ENCODE data around the gene PELI1. TPM values are rescaled to one million over a fixed set of nuclear protein-coding genes. Genes with fewer than 3 reads are reported as not detected.

Gene PELI1
- total RNA-seq, 1 donor from 2014 or later = 21.6 TPM

DNA sequence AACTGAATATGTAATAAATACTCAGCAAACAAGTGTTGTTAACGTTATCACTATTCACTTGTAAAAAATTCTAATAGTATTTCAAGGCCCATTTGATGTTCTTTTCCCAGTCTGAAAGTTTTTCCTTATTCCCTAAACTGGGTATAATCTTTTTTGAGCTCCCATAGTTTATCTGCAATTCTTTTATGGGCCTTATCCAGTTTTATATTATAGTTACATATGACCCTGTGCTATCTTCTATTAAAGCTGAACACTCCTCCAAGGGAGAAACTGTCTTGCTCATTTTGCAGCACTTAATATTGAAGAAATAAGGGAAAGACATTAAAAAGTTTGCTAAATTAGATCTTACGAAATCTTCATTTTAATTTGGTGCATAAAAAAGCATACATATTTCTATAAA lies 13.9 kb downstream of the PELI1 start:
- Mint-ChIP-seq H3K9me3 (no peaks in the 10 kb centered on the region), H3K27me3 (ENCODE audit: low read depth) (no peaks in the 10 kb centered on the region), H3K4me3 (ENCODE audit: low read depth) (no peak overlapping the region), H3K27ac (peak overlapping the region; percentile 62), H3K4me1 (ENCODE audit: low read depth) (peaks cover 65% of the 10 kb centered on the region), H3K36me3 (ENCODE audit: low read depth) (peaks cover 37% of the 10 kb centered on the region)
- intact Hi-C loops (cut with micrococcal nuclease) = no loop called here
- DNase-seq (ENCODE audit: low spot score) = no peak

- Mint-ChIP-seq H3K9me3 (no peaks in the 10 kb centered on the region), H3K4me1 (ENCODE audit: low read depth) (peaks cover 59% of the 10 kb centered on the region), H3K36me3 (ENCODE audit: low read depth) (peaks cover 41% of the 10 kb centered on the region), H3K27me3 (ENCODE audit: low read depth) (no peaks in the 10 kb centered on the region), H3K27ac (peak overlapping the region; percentile 76), H3K4me3 (ENCODE audit: low read depth) (no peak overlapping the region)
- intact Hi-C loops (cut with micrococcal nuclease) = loop anchor here (1.0 to 2.0 kb wide), 3 partner anchors 14 to 28 kb away; no protein-coding TSS in a partner anchor
- no peak for DNase-seq (ENCODE audit: low spot score)
Measured at GRCh38 chr2:64128943-64129391, 15.3 kb downstream of the PELI1 start.

GRCh38 chr2:64128406-64128805 lies 15.8 kb downstream of the PELI1 start:
- DNase-seq (ENCODE audit: low spot score) = no peak
- Mint-ChIP-seq H3K27ac (peak overlapping the region; percentile 76), H3K36me3 (ENCODE audit: low read depth) (peaks cover 46% of the 10 kb centered on the region), H3K27me3 (ENCODE audit: low read depth) (no peaks in the 10 kb centered on the region), H3K4me1 (ENCODE audit: low read depth) (peaks cover 55% of the 10 kb centered on the region), H3K9me3 (no peaks in the 10 kb centered on the region), H3K4me3 (ENCODE audit: low read depth) (no peak overlapping the region)
- intact Hi-C loops (cut with micrococcal nuclease) = loop anchor here (2.0 kb wide), 1 partner anchor 14 kb away; no protein-coding TSS in a partner anchor

DNA sequence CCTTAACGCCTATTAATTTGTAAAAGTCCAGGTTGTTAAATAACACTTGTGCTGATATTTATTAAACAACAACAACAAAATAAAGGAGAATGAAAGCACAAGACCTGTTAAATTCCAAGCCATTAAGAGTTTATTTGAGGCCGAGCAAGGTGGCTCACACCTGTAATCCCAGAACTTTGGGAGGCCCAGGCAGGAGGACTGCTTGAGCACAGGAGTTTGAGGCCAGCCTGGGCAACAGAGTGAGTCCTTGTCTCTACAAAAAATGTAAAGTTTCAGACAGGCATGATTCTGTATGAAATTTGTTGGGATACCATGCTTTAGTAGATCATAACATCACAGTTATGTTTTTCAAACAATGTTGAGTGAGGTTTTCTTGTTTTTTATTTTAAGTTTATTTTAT lies 17.1 kb downstream of the PELI1 start:
- intact Hi-C loops (cut with micrococcal nuclease) = no loop called here
- DNase-seq (ENCODE audit: low spot score) = no peak
- H3K4me1 Mint-ChIP-seq (ENCODE audit: low read depth) = peaks cover 47% of the 10 kb centered on the region
- peak overlapping the region; percentile 48 for H3K27ac Mint-ChIP-seq
- no peaks in the 10 kb centered on the region for H3K27me3 Mint-ChIP-seq (ENCODE audit: low read depth)
- no peak overlapping the region for H3K4me3 Mint-ChIP-seq (ENCODE audit: low read depth)
- H3K36me3 Mint-ChIP-seq (ENCODE audit: low read depth) = peaks cover 42% of the 10 kb centered on the region
- H3K9me3 Mint-ChIP-seq = no peaks in the 10 kb centered on the region

DNA sequence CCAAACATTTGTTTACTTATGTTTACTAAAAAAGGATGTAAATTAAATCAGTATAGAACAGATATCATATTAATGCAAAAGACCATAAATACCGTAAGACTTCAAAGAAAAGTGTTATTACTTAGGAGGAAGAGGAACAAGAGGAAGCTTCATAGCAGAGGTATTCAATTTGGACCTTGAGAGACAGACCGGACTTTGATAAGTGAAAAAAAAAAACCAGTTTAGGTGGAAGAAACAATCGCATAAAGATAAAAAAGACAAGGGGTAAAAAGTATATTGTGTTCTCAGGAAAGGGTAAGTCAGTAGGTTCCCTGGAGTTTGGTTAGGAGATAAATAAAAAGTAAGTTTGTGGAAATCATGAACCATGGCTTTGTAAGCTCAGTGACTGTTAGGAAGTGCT lies 17.6 kb downstream of the PELI1 start:
- intact Hi-C loops (cut with micrococcal nuclease) = no loop called here
- DNase-seq (ENCODE audit: low spot score) = no peak
- H3K9me3 Mint-ChIP-seq = no peaks in the 10 kb centered on the region
- H3K27me3 Mint-ChIP-seq (ENCODE audit: low read depth) = no peaks in the 10 kb centered on the region
- H3K27ac Mint-ChIP-seq = no peak overlapping the region
- peaks cover 39% of the 10 kb centered on the region for H3K36me3 Mint-ChIP-seq (ENCODE audit: low read depth)
- H3K4me1 Mint-ChIP-seq (ENCODE audit: low read depth) = peaks cover 42% of the 10 kb centered on the region
- no peak overlapping the region for H3K4me3 Mint-ChIP-seq (ENCODE audit: low read depth)

DNA sequence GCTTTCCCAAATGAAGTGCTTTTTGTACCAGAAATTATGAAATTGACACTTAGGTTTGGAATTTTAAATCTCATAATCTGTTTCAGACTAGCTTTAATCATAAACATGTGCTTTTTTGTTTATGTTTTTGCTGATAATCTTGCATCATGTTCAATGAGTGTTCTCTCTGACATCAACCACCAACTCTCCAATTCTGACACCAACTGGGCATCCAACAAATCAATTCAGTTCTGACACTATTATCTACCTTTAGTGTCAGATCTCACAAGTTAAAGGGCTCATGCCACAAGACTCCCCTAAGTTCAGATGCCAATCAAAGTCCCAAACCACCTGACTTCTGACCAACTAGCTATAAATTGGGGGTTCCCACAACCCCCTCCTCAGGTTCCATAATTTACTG lies 19.6 kb downstream of the PELI1 start:
- H3K9me3 Mint-ChIP-seq = no peaks in the 10 kb centered on the region
- intact Hi-C loops (cut with micrococcal nuclease) = no loop called here
- H3K36me3 Mint-ChIP-seq (ENCODE audit: low read depth) = peaks cover 42% of the 10 kb centered on the region
- no peak overlapping the region for H3K4me3 Mint-ChIP-seq (ENCODE audit: low read depth)
- peaks cover 35% of the 10 kb centered on the region for H3K4me1 Mint-ChIP-seq (ENCODE audit: low read depth)
- no peak overlapping the region for H3K27ac Mint-ChIP-seq
- DNase-seq (ENCODE audit: low spot score) = no peak
- no peaks in the 10 kb centered on the region for H3K27me3 Mint-ChIP-seq (ENCODE audit: low read depth)

- intact Hi-C loops (cut with micrococcal nuclease) = no loop called here
- Mint-ChIP-seq H3K36me3 (ENCODE audit: low read depth) (peaks cover 41% of the 10 kb centered on the region), H3K27ac (no peak overlapping the region), H3K4me1 (ENCODE audit: low read depth) (peaks cover 34% of the 10 kb centered on the region), H3K27me3 (ENCODE audit: low read depth) (no peaks in the 10 kb centered on the region), H3K4me3 (ENCODE audit: low read depth) (no peak overlapping the region), H3K9me3 (no peaks in the 10 kb centered on the region)
- DNase-seq (ENCODE audit: low spot score) = no peak
Measured at GRCh38 chr2:64124168-64124567, 20.1 kb downstream of the PELI1 start.

GRCh38 chr2:64123740-64124139 lies 20.5 kb downstream of the PELI1 start:
- Mint-ChIP-seq H3K36me3 (ENCODE audit: low read depth) (peaks cover 37% of the 10 kb centered on the region), H3K4me1 (ENCODE audit: low read depth) (peaks cover 30% of the 10 kb centered on the region), H3K4me3 (ENCODE audit: low read depth) (no peak overlapping the region), H3K9me3 (no peaks in the 10 kb centered on the region), H3K27me3 (ENCODE audit: low read depth) (no peaks in the 10 kb centered on the region), H3K27ac (no peak overlapping the region)
- intact Hi-C loops (cut with micrococcal nuclease) = no loop called here
- no peak for DNase-seq (ENCODE audit: low spot score)

DNA sequence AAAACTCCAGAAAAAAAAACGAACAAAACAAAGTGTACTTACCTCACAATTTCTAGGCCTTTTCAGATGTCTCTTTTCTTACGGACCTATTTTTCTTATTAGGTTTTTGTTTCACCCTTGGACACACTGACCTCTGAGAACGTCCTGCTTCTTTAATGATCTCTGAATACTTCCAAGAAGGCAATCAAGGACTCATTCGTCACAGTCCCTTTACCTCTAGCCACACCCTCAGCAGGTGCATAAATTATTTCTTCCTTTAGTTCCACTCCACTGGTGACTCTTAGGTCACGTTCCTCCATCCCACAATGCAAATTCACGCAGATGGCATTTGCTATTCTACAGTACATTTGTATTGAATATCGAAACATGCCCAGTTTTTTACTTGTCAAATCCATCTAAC lies 21.9 kb downstream of the PELI1 start:
- H3K27me3 Mint-ChIP-seq (ENCODE audit: low read depth) = peaks cover 2% of the 10 kb centered on the region

DNA sequence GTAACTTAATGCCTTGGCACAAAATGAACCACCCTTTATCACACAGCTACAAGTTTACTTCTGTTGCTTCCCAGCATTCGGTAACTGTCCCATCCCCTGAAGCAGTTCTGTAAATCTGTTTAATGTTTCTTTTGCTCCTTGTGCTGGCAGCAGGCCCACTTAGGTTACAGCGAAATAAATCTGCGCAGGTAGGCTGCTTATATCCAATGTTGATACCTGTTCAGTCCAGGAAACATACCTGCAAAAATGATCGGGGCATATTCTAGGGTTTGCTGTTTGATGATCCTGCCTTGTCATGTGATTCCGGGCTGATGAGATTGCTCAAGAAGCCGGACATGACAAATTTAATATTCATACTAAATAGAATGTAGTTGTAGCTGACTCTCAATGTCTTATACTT lies 23.3 kb downstream of the PELI1 start:
- intact Hi-C loops (cut with micrococcal nuclease) = no loop called here
- no peak for DNase-seq (ENCODE audit: low spot score)
- Mint-ChIP-seq H3K4me3 (ENCODE audit: low read depth) (no peak overlapping the region), H3K27me3 (ENCODE audit: low read depth) (peaks cover 2% of the 10 kb centered on the region), H3K27ac (no peak overlapping the region), H3K9me3 (no peaks in the 10 kb centered on the region), H3K4me1 (ENCODE audit: low read depth) (peaks cover 19% of the 10 kb centered on the region), H3K36me3 (ENCODE audit: low read depth) (peaks cover 23% of the 10 kb centered on the region)

More for the DNA sequence above, 21.9 kb downstream of the PELI1 start:
- H3K4me1 Mint-ChIP-seq (ENCODE audit: low read depth) = peaks cover 20% of the 10 kb centered on the region
- DNase-seq (ENCODE audit: low spot score) = no peak
- H3K27ac Mint-ChIP-seq = no peak overlapping the region
- intact Hi-C loops (cut with micrococcal nuclease) = no loop called here
- H3K4me3 Mint-ChIP-seq (ENCODE audit: low read depth) = no peak overlapping the region
- H3K36me3 Mint-ChIP-seq (ENCODE audit: low read depth) = peaks cover 31% of the 10 kb centered on the region
- no peaks in the 10 kb centered on the region for H3K9me3 Mint-ChIP-seq

GRCh38 chr2:64120008-64120407 lies 24.2 kb downstream of the PELI1 start:
- intact Hi-C loops (cut with micrococcal nuclease) = no loop called here
- H3K4me1 Mint-ChIP-seq (ENCODE audit: low read depth) = peaks cover 27% of the 10 kb centered on the region
- H3K9me3 Mint-ChIP-seq = no peaks in the 10 kb centered on the region
- DNase-seq (ENCODE audit: low spot score) = no peak
- no peak overlapping the region for H3K4me3 Mint-ChIP-seq (ENCODE audit: low read depth)
- H3K36me3 Mint-ChIP-seq (ENCODE audit: low read depth) = peaks cover 23% of the 10 kb centered on the region
- H3K27ac Mint-ChIP-seq = no peak overlapping the region
- peaks cover 2% of the 10 kb centered on the region for H3K27me3 Mint-ChIP-seq (ENCODE audit: low read depth)

DNA sequence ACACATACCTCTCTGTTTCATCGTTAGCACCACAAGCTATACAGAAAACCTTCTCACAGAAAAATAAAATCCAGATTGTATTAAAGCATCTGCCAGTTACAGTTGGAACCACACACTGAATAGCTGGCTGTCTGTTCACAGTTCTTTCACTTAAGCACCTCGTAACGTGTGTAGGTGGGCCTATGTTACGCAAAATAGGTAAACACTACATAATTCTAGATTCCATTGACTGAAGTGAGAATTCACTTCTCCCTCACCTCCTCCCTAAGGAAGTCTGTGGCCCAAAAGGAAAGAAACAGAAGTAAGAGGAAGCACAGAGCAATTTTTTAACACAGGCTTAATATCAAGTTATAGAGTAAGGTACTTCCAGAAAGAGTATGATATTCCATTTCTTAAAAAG lies 24.9 kb downstream of the PELI1 start:
- Mint-ChIP-seq H3K27ac (no peak overlapping the region), H3K4me3 (ENCODE audit: low read depth) (no peak overlapping the region), H3K36me3 (ENCODE audit: low read depth) (peaks cover 22% of the 10 kb centered on the region), H3K9me3 (no peaks in the 10 kb centered on the region), H3K27me3 (ENCODE audit: low read depth) (peaks cover 2% of the 10 kb centered on the region), H3K4me1 (ENCODE audit: low read depth) (peaks cover 28% of the 10 kb centered on the region)
- intact Hi-C loops (cut with micrococcal nuclease) = no loop called here
- DNase-seq (ENCODE audit: low spot score) = no peak

GRCh38 chr2:64115808-64116598 lies 28.2 kb downstream of the PELI1 start:
- H3K36me3 Mint-ChIP-seq (ENCODE audit: low read depth) = peaks cover 12% of the 10 kb centered on the region
- peaks cover 2% of the 10 kb centered on the region for H3K27me3 Mint-ChIP-seq (ENCODE audit: low read depth)
- H3K4me3 Mint-ChIP-seq (ENCODE audit: low read depth) = no peak overlapping the region
- intact Hi-C loops (cut with micrococcal nuclease) = no loop called here
- H3K9me3 Mint-ChIP-seq = no peaks in the 10 kb centered on the region
- DNase-seq (ENCODE audit: low spot score) = no peak
- H3K27ac Mint-ChIP-seq = peak overlapping the region; percentile 46
- peaks cover 44% of the 10 kb centered on the region for H3K4me1 Mint-ChIP-seq (ENCODE audit: low read depth)

Data from activated T-helper 2 cell treated with anti-CD3 and anti-CD28 coated beads, Interferon-gamma antibody, Interleukin-2, Interleukin-4, amounts not matched to agents 10 μg/mL and 5 μg/mL and 100 μg/mL, durations not matched to agents 14 hours and 24 hours and 36 hours (primary cell).